ENCODE measurements around the gene UNC80.

Gene UNC80

DNA sequence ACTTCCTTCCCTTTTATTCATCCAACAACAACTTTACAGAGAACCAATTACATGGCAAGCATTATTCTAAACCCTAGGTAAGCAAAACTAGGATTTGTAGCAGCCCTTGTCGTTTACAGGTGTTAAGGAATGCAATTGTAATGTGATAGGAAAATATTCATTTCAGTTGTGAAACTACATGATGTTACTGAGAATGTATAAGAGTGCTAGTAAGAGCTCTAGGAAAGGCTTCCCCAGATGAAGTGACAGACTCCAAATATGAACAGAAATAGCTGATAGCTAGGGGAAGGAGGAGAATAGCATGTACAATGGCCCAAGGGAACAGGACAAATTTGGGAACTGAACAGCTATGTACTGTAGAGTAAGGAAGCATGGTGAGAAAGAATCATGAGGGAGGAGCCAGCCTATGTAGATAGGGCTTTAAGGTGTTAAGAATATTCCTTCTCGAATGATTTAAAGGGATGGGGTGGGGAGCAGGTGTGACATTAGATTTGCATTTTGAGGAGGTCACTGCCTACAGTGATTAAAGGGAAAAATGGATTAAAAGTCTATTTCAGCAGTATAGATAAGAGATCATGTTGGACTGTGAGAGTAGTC, 262.6 kb downstream of the UNC80 start:
- DNase-seq = no peak

DNA sequence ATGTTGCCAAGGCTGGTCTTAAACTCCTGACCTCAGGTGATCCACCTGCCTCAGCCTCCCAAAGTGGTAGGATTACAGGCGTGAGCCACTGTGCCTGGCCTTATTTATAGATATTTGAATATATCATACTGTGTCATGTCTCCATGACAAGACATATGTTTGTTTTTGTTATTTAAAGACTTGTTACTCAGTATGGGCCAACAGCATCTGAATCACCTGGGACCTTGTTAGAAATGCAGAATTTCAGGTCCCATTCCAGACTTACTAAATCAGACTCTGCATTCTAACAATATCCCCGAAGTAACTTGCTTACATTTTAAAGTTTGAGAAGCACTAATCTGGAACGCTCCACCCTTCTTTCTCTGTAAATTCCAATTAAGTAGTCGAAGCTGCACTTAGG, 264.0 kb downstream of the UNC80 start:
- DNase-seq = no peak

DNA sequence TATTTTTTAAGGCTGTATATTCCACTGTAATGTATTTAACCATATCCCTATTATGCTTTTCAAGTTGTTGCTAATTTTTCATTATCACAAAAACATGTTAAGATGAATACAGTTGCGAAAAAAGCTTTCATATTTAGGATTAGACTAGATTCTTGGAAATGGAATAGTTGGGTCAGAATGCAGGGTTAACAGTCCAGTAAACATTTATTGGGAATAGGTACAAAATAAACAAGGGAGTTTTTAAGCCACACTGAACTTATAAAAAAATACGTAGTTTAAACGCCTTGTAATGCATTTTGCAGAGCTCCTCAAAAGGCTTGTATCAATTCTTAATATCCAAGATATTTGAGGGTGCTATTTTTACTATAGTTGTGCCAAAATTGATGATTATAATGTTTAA, 266.4 kb downstream of the UNC80 start:
- DNase-seq = no peak

DNA sequence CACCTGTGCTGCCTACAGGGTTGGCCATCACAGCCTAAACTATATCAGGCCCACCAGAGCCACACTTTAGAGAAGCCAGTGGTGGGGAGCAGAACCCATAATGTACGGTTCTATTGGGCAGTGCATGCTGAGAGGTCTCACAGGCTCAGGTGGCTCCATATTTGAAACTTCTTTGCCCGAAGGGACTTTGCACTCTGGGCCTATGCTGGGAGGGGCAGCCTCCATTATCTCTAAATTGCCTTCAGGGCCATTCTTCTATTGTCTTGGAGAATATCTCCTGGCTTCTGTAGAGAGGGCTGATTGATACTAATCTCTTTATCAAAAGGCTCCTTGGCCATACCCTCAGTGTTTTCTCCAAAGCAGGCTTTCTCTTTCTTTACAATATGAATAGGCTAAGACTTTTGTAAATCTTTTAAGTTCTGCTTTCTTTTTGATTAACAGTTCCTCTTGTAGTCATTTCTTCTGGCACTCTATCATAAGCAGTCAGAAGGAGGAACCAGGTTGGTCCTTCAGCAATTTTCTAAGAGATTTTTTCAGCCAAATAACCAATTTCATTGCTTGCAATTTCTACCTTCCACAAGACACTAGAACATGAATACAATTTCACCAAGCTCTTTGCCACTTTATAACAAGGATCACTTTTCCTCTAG, 275.3 kb downstream of the UNC80 start:
- DNase-seq = no peak
